ENCODE measurements around the gene H2BK1.

GRCh38 chr7:151235091-151235787 lies 25.0 kb upstream of the H2BK1 start:
- no peak for TF ChIP-seq EZH2phosphoT487 (IDR thresholded peaks at IDR 0.05; ENCODE audit: insufficient read depth, low read depth)
- no peak for TF ChIP-seq EZH2 (IDR thresholded peaks at IDR 0.05; ENCODE audit: insufficient read depth, poor library complexity, severe bottlenecking)
